GM18505 (cell line): ENCODE results near the gene SKOR1.

Experiments used
- ATAC-seq: cut with Tn5 transposase; IDR thresholded peaks from one replicate; pipeline ENCODE4 v1.9.1; 2021; ENCODE audit not compliant: unreplicated experiment
- POLR2A ChIP-seq: IDR thresholded peaks from 4 replicates; pipeline ENCODE4 v1.6.1; 2011; ENCODE audit warnings: borderline replicate concordance; ENCODE audit not compliant: insufficient read depth, insufficient read length; ENCODE audit errors: extremely low read depth

The SKOR1 gene

GRCh38 chr15:67835297-67836133 is 10.2 kb downstream of the SKOR1 start:
- TF ChIP-seq POLR2A, result no peak

GRCh38 chr15:67836134-67836455 is 10.8 kb downstream of the SKOR1 start:
- no peak for TF ChIP-seq POLR2A
- no peak for ATAC-seq

More at GRCh38 chr15:67835297-67836133, 10.2 kb downstream of the SKOR1 start:
- no peak for ATAC-seq

- TF ChIP-seq POLR2A, result no peak
- ATAC-seq, result no peak
Measured at GRCh38 chr15:67836477-67836876, 11.2 kb downstream of the SKOR1 start.

GRCh38 chr15:67836955-67837354 is 11.6 kb downstream of the SKOR1 start:
- no peak for ATAC-seq
- no peak for TF ChIP-seq POLR2A

GRCh38 chr15:67838789-67839332 is 13.6 kb downstream of the SKOR1 start:
- no peak for TF ChIP-seq POLR2A
- ATAC-seq, result no peak

- no peak for TF ChIP-seq POLR2A
- no peak for ATAC-seq
Measured at GRCh38 chr15:67839499-67839928, 14.2 kb downstream of the SKOR1 start.

- peak; percentile 94 for TF ChIP-seq POLR2A
- peak; percentile 85 for ATAC-seq
Measured at GRCh38 chr15:67839929-67840748, 14.8 kb downstream of the SKOR1 start, which contains the start of gene RNU6-1. RNU6-1 (minus strand) TSS chr15:67840045.

- no peak for ATAC-seq
- TF ChIP-seq POLR2A, result no peak
Measured at GRCh38 chr15:67840749-67841512, 15.6 kb downstream of the SKOR1 start.

- no peak for TF ChIP-seq POLR2A
- no peak for ATAC-seq
Measured at GRCh38 chr15:67841513-67841762, 16.1 kb downstream of the SKOR1 start.

- no peak for ATAC-seq
- no peak for TF ChIP-seq POLR2A
Measured at GRCh38 chr15:67843092-67843501, 17.8 kb downstream of the SKOR1 start.

- no peak for TF ChIP-seq POLR2A
Measured at GRCh38 chr15:67843571-67844387, 18.5 kb downstream of the SKOR1 start.

GRCh38 chr15:67845974-67846373 is 20.7 kb downstream of the SKOR1 start:
- no peak for TF ChIP-seq POLR2A
- no peak for ATAC-seq

More at GRCh38 chr15:67843571-67844387, 18.5 kb downstream of the SKOR1 start:
- no peak for ATAC-seq
